ENCODE results near the gene CHMP4B. TPM values are rescaled to one million over a fixed set of nuclear protein-coding genes. Genes with fewer than 3 reads are reported as not detected.
A peak's percentile ranks its signal among the peaks of the same experiment; 100 is the strongest.

Gene CHMP4B
- total RNA-seq, 6 experiments from 2014 or later: 81.2 to 94.2 (median 86.1) TPM

DNA sequence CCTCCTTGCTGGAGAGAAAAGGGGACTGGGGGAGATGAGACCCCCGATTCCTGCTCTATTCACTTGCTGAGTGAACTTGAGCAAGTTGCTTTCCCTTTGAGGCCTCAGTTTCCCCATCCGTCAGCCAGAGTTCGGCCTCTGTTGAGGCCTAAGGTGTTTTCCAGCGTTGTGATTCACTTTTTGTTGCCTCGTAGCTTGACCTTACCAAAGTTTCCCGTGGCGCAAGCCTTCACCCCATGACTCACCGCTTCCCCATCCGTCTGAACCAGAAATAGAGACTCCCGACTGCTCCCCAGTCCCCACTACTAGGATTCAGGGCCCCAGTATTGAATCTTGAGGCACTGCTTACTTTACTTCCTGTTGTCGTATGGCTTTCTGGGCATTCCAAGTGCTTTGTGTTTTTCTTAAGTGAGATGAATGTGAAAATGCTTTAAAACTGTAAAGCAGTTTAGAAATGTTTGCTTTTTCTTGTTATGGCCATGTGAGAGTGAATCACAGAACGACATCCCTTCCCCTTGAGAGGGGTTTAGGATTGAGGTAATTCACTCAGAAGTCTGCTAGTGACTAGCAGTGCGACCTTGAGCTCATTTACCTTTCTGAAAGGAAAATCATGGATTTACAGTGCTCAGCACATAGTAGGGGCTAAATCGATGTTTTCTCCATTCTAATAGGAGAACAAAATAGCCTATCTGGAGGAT, 1.2 kb downstream of the CHMP4B start:
- H3K9me3 Mint-ChIP-seq: no peaks in the 10 kb centered on the region
- H3K36me3 Mint-ChIP-seq (ENCODE audit: low read depth): peaks cover 13% of the 10 kb centered on the region; the same call in 1 of the 2 replicates
- peak overlapping the region; percentile 98 for H3K27ac Mint-ChIP-seq
- TF ChIP-seq, protein P1, sequence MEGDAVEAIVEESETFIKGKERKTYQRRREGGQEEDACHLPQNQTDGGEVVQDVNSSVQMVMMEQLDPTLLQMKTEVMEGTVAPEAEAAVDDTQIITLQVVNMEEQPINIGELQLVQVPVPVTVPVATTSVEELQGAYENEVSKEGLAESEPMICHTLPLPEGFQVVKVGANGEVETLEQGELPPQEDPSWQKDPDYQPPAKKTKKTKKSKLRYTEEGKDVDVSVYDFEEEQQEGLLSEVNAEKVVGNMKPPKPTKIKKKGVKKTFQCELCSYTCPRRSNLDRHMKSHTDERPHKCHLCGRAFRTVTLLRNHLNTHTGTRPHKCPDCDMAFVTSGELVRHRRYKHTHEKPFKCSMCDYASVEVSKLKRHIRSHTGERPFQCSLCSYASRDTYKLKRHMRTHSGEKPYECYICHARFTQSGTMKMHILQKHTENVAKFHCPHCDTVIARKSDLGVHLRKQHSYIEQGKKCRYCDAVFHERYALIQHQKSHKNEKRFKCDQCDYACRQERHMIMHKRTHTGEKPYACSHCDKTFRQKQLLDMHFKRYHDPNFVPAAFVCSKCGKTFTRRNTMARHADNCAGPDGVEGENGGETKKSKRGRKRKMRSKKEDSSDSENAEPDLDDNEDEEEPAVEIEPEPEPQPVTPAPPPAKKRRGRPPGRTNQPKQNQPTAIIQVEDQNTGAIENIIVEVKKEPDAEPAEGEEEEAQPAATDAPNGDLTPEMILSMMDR (IDR thresholded peaks at IDR 0.05): no peak
- peaks cover 39% of the 10 kb centered on the region for H3K4me1 Mint-ChIP-seq (ENCODE audit: low read depth)
- no peaks in the 10 kb centered on the region for H3K27me3 Mint-ChIP-seq (ENCODE audit: insufficient read depth)
- peak overlapping the region; percentile 95 for H3K4me3 Mint-ChIP-seq
- DNase-seq: peak; percentile 84

GRCh38 chr20:33812908-33813462, 1.8 kb downstream of the CHMP4B start:
- Mint-ChIP-seq H3K4me1 (ENCODE audit: low read depth) (peaks cover 46% of the 10 kb centered on the region), H3K36me3 (ENCODE audit: low read depth) (peaks cover 13% of the 10 kb centered on the region; the same call in 1 of the 2 replicates)
- TF ChIP-seq, protein P1 (IDR thresholded peaks at IDR 0.05): no peak

GRCh38 chr20:33814238-33814712, 3.1 kb downstream of the CHMP4B start:
- Mint-ChIP-seq H3K9me3 (no peaks in the 10 kb centered on the region), H3K4me3 (no peak overlapping the region), H3K27ac (no peak overlapping the region), H3K4me1 (ENCODE audit: low read depth) (peaks cover 51% of the 10 kb centered on the region), H3K27me3 (ENCODE audit: insufficient read depth) (no peaks in the 10 kb centered on the region; the same call in 1 of the 2 replicates), H3K36me3 (ENCODE audit: low read depth) (peaks cover 13% of the 10 kb centered on the region; the same call in 1 of the 2 replicates)
- TF ChIP-seq, protein P1 (IDR thresholded peaks at IDR 0.05): no peak
- DNase-seq: no peak

More at GRCh38 chr20:33812908-33813462, 1.8 kb downstream of the CHMP4B start:
- Mint-ChIP-seq H3K27me3 (ENCODE audit: insufficient read depth) (no peaks in the 10 kb centered on the region), H3K9me3 (no peaks in the 10 kb centered on the region), H3K27ac (peak overlapping the region; percentile 98), H3K4me3 (peak overlapping the region; percentile 95)
- DNase-seq: no peak

DNA sequence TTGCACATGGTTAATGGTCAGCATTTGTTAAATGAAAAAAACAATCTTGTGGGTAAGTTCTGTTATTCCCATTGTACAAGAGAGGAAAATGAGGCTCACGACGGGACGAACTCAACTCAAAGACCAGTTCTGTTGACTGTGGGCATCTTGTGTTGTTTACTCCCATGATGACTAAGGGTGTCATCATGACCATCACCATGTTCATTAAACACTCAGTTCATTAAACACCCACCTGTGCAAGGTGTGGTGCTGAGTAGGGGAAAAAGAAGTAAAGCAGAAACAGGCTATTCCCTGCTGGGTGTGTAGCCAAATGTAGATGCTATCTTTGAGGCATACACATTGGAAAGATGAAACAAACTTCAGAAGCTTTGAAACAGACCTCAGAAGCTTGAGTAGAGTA, 4.5 kb downstream of the CHMP4B start:
- no peaks in the 10 kb centered on the region for H3K9me3 Mint-ChIP-seq
- TF ChIP-seq, protein P1 (IDR thresholded peaks at IDR 0.05): no peak
- H3K27ac Mint-ChIP-seq: no peak overlapping the region
- DNase-seq: no peak
- H3K36me3 Mint-ChIP-seq (ENCODE audit: low read depth): peaks cover 13% of the 10 kb centered on the region; the same call in 1 of the 2 replicates
- H3K4me3 Mint-ChIP-seq: no peak overlapping the region
- H3K4me1 Mint-ChIP-seq (ENCODE audit: low read depth): peaks cover 61% of the 10 kb centered on the region
- H3K27me3 Mint-ChIP-seq (ENCODE audit: insufficient read depth): no peaks in the 10 kb centered on the region; the same call in 1 of the 2 replicates

- Mint-ChIP-seq H3K27ac (no peak overlapping the region), H3K27me3 (ENCODE audit: insufficient read depth) (no peaks in the 10 kb centered on the region; the same call in 1 of the 2 replicates), H3K9me3 (no peaks in the 10 kb centered on the region), H3K4me1 (ENCODE audit: low read depth) (peaks cover 61% of the 10 kb centered on the region), H3K4me3 (no peak overlapping the region), H3K36me3 (ENCODE audit: low read depth) (peaks cover 13% of the 10 kb centered on the region; the same call in 1 of the 2 replicates)
- DNase-seq: no peak
- TF ChIP-seq, protein P1 (IDR thresholded peaks at IDR 0.05): no peak
Observed at GRCh38 chr20:33816191-33816590, 5.0 kb downstream of the CHMP4B start.

Data from HFFc6 (cell line).